SK-N-SH (cell line): Measurements from ENCODE around the gene POTEF. TPM values are rescaled to one million over a fixed set of nuclear protein-coding genes. Genes with fewer than 3 reads are reported as not detected.
"Not testable (repeated sequence)": the region's sequence is repeated elsewhere in the genome, so short reads cannot be mapped to it uniquely, and the experiment has no call there.

Experiments used
- CTCF ChIA-PET: fragments of 300-600, 350-600 bp; formaldehyde crosslinking; extraction: SDS; loops from one replicate; lab custom pipeline; 2021; lab: Yijun Ruan, JAX
- POLR2A ChIA-PET: fragments of 350-600 bp; sonication (Branson Sonifier 250); formaldehyde crosslinking; extraction: SDS; loops from one replicate; lab custom pipeline; 2020; ENCODE audit warnings: antibody characterized with exemption, inconsistent platforms; lab: Yijun Ruan, JAX
- DNase-seq: peaks from one replicate; pipeline ENCODE4 v3.0.0; 2012
- H2AFZ ChIP-seq: fragments of 200-600 bp; sonication (generic); 2 replicates; pipeline ENCODE4 v1.8.1; 2016; ENCODE audit warnings: antibody characterized with exemption, mild to moderate bottlenecking, low read depth
- H3F3A ChIP-seq: fragments of 200-600 bp; sonication (generic); replicated peaks from 2 replicates; pipeline ENCODE3; 2016; ENCODE audit warnings: antibody characterized with exemption, mild to moderate bottlenecking; ENCODE audit not compliant: insufficient read depth
- H3K27ac ChIP-seq, 2 experiments: fragments of 200-500 bp in 1 of 2; fragments of 200-600 bp in 1 of 2; sonication (Bioruptor generic) in 1 of 2; sonication (generic), shearing (Covaris generic) in 1 of 2; 2 replicates each; pipeline versions ENCODE4 v1.5.1 to v1.6.1; 2014 to 2016; ENCODE audit warnings: low read depth in 2 of 2, inconsistent platforms in 1 of 2, low read length in 1 of 2, mild to moderate bottlenecking in 1 of 2, mixed read lengths in 1 of 2
- H3K27me3 ChIP-seq: fragments of 200-600 bp; sonication (generic), shearing (Covaris generic); 2 replicates; pipeline ENCODE4 v1.6.1; 2016; ENCODE audit warnings: mixed run types; ENCODE audit not compliant: insufficient read depth
- H3K36me3 ChIP-seq, 2 experiments: fragments of 200-500 bp in 1 of 2; fragments of 200-600 bp in 1 of 2; sonication (Bioruptor generic) in 1 of 2; sonication (generic) in 1 of 2; replicated peaks in 1 of 2; 2 replicates each; pipeline versions ENCODE3 to v1.5.1; 2014 to 2016; ENCODE audit warnings: low read length in 1 of 2, mild to moderate bottlenecking in 1 of 2; ENCODE audit not compliant: insufficient read depth in 2 of 2, control insufficient read depth in 1 of 2
- H3K4me1 ChIP-seq, 2 experiments: fragments of 200-500 bp in 1 of 2; fragments of 200-600 bp in 1 of 2; sonication (Bioruptor generic) in 1 of 2; sonication (generic), shearing (Covaris generic) in 1 of 2; 2 replicates each; pipeline versions ENCODE4 v1.5.1 to v1.6.1; 2014 to 2016; ENCODE audit warnings: low read depth in 1 of 2, low read length in 1 of 2, mixed run types in 1 of 2; ENCODE audit not compliant: insufficient read depth in 2 of 2, control insufficient read depth in 1 of 2
- H3K4me2 ChIP-seq: fragments of 200-600 bp; sonication (generic), shearing (Covaris generic); 2 replicates; pipeline ENCODE4 v1.6.1; 2017; ENCODE audit warnings: mixed run types
- H3K4me3 ChIP-seq, 2 experiments: fragments of 200-500 bp in 1 of 2; fragments of 200-600 bp in 1 of 2; sonication (Bioruptor generic) in 1 of 2; sonication (generic), shearing (Covaris generic) in 1 of 2; 2 replicates each; pipeline versions ENCODE4 v1.5.1 to v1.8.1; 2014 to 2016; ENCODE audit warnings: low read depth in 2 of 2, inconsistent platforms in 1 of 2, low read length in 1 of 2, mild to moderate bottlenecking in 1 of 2, mixed read lengths in 1 of 2, moderate library complexity in 1 of 2
- H3K79me2 ChIP-seq: fragments of 200-600 bp; sonication (generic); 2 replicates; pipeline ENCODE4 v1.8.1; 2017; ENCODE audit warnings: mild to moderate bottlenecking; ENCODE audit not compliant: insufficient read depth
- H3K9ac ChIP-seq: fragments of 200-600 bp; sonication (generic); 2 replicates; pipeline ENCODE4 v1.6.1; 2017; ENCODE audit warnings: mixed run types
- H3K9me2 ChIP-seq: fragments of 200-600 bp; sonication (generic); 2 replicates; pipeline ENCODE4 v1.6.1; 2017; ENCODE audit warnings: mixed run types
- H3K9me3 ChIP-seq: fragments of 200-600 bp; sonication (generic); 2 replicates; pipeline ENCODE4 v1.6.1; 2017; ENCODE audit warnings: mixed run types, mild to moderate bottlenecking, moderate library complexity
- H4K20me1 ChIP-seq: fragments of 200-600 bp; sonication (generic); 2 replicates; pipeline ENCODE4 v1.6.1; 2017; ENCODE audit warnings: mild to moderate bottlenecking, mixed run types; ENCODE audit not compliant: insufficient read depth
- WGBS: methylation state at CpG from one replicate; pipeline ENCODE4 v1.1.6; 2017; ENCODE audit warnings: low lambda C conversion rate; 5-methylcytosine and 5-hydroxymethylcytosine counted together
- polyA plus RNA-seq, 3 experiments: library from polyadenylated mRNA; depleted of rRNA; stranded (reverse); fragments of >200 nt; gene quantifications; 2 replicates each; pipeline ENCODE4 v1.2.3, GENCODE V29; 2012

Gene POTEF
- polyA plus RNA-seq, 1 of the 3 experiments (the other 2 are of a cell fraction) = not detected

GRCh38 chr2:130142396-130143265 is 13.6 kb upstream of the POTEF start:
- H3K9ac ChIP-seq, CTCF ChIA-PET, H3K27me3 ChIP-seq: not testable (repeated sequence)

GRCh38 chr2:130141645-130142370 is 12.8 kb upstream of the POTEF start:
- H3K9me3 ChIP-seq, CTCF ChIA-PET, H3K4me2 ChIP-seq, DNase-seq, POLR2A ChIA-PET, H3K4me3 ChIP-seq, H2AFZ ChIP-seq, H3K27ac ChIP-seq, H3K9ac ChIP-seq, H3K27me3 ChIP-seq, H3K79me2 ChIP-seq, H3K9me2 ChIP-seq, H4K20me1 ChIP-seq, H3F3A ChIP-seq, H3K36me3 ChIP-seq: not testable (repeated sequence)
- H3K4me1 ChIP-seq = peaks cover 0 to 27% of the 10 kb centered on the region in 2 experiments; a peak in 1 of 4 replicates
- 100% methylated on average over 1 of the region's 22 CpGs for WGBS

More at GRCh38 chr2:130142396-130143265, 13.6 kb upstream of the POTEF start:
- H3K9me2 ChIP-seq, DNase-seq, H3K79me2 ChIP-seq, H3K9me3 ChIP-seq, H3F3A ChIP-seq, H3K4me2 ChIP-seq, H3K36me3 ChIP-seq, POLR2A ChIA-PET, H3K4me3 ChIP-seq, H2AFZ ChIP-seq, H3K27ac ChIP-seq, H4K20me1 ChIP-seq: not testable (repeated sequence)
- H3K4me1 ChIP-seq = peaks cover 0 to 27% of the 10 kb centered on the region in 2 experiments; a peak in 1 of 4 replicates
- WGBS = 75% methylated on average over 4 of the region's 13 CpGs

DNA sequence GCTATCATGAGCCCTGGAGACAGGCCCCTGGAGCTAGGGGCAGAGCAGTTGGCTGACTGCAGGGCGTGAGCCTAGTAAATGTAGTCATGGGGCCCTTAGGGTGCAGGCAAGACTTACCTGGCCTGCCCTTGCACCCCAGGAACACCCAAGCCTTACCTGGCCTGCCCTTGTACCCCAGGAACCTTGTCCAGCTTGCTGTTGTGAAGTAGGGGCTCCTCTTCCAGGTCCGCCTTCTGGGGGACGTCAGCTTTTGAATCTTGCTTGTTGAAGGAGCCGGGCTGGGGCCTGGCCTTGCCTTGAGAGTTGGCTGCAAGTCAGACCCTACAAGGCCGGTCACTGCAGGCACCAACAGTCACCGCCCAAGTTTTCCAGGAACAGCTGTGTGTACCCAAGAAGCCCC is 12.0 kb upstream of the POTEF start:
- H3K27ac ChIP-seq, H3K9ac ChIP-seq, CTCF ChIA-PET, H2AFZ ChIP-seq, POLR2A ChIA-PET, H3K79me2 ChIP-seq, H3K27me3 ChIP-seq, H3K9me3 ChIP-seq, H4K20me1 ChIP-seq, H3F3A ChIP-seq, H3K36me3 ChIP-seq, H3K4me3 ChIP-seq, H3K4me2 ChIP-seq, H3K9me2 ChIP-seq, DNase-seq: not testable (repeated sequence)
- H3K4me1 ChIP-seq = peaks cover 0 to 31% of the 10 kb centered on the region in 2 experiments; a peak in 1 of 4 replicates
- 100% methylated on average over 3 of the region's 6 CpGs for WGBS

DNA sequence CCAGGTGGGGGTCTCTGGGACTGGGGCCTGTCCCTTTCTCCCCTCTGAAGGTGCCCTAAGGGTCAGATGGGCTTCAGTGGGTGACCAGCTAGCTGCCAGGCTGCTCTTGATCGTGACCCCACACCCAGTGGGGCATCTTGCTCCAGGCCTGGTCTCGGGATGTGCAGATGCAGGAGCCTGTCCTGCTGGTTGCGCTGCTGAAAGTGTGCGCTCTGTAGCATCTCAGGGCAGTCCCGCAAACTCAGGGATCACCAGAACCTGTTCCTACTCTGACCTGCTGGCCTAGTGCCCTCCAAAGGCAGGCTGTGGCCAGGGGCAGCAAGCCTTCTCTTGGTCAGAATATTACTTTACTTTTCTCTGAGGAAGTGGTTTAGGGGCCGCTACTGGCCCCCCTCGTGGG is 11.5 kb upstream of the POTEF start:
- H3K4me2 ChIP-seq, H3K27me3 ChIP-seq, DNase-seq, POLR2A ChIA-PET, H3K36me3 ChIP-seq, H3K27ac ChIP-seq, H2AFZ ChIP-seq, H4K20me1 ChIP-seq, H3K4me3 ChIP-seq, H3K79me2 ChIP-seq, H3F3A ChIP-seq, CTCF ChIA-PET, H3K9me3 ChIP-seq, H3K9ac ChIP-seq, H3K9me2 ChIP-seq: not testable (repeated sequence)
- H3K4me1 ChIP-seq = peaks cover 0 to 36% of the 10 kb centered on the region in 2 experiments; a peak in 1 of 4 replicates
- WGBS = no CpG with 5 or more reads among the region's 7 CpGs

DNA sequence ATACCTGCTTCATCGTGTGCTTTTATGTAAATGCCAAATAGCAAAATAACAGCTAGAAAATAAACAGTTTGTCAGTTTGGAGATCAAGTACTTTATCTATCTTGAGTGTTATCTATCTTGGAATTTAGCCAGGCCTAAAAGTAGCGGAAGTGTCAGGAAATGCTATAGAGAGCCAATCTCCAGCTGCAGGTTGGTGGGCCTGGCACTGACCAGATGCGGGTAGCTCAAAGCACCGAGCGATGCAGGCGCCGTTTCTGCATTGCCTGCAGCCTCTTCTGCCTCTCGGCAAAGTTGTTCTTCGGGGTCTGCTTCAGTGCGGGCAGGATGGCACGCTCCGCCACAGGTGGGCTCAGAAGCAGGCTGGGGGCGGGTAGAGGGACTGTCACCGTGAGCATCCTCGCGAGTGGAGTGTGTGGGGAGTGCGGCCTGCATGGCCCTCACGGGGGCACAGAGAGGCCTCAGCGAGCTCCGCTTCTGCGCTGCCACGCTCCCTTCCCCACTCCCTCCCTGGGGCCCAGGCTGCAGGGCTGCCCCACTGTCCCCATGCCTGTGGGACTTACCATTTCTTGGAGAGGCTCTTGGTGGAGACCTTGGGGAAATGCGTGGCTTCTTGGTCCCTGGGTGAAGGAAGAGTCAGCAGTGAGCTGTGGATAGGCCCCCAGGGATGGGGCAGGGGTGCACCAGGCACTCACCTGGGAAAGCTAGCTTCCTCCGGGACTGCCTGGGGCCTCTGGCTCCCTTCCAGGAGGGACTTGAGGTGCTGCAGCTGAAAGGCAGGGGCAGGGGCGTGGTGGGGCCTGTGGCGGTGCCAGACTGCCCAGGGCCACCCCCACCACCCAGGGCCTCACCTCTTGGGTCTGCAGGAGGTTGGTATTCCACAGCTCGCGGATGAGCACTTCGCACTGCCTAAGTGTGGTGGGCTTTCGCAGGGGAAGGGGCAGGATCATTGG is 10.6 kb upstream of the POTEF start:
- H3K79me2 ChIP-seq, H2AFZ ChIP-seq, H3F3A ChIP-seq, H3K9me2 ChIP-seq, H3K4me2 ChIP-seq, H3K4me3 ChIP-seq, H3K36me3 ChIP-seq, H3K9ac ChIP-seq, H3K9me3 ChIP-seq, POLR2A ChIA-PET, H4K20me1 ChIP-seq, H3K27me3 ChIP-seq: not testable (repeated sequence)
- CTCF ChIA-PET = interaction anchor here (0.9 to 1.0 kb wide), 2 partner anchors 42 to 192 kb away, joined by 3 read pairs; partner anchors contain the start of genes MZT2B and SMPD4
- peak; percentile 66 for DNase-seq
- 75% methylated on average over 19 of the region's 30 CpGs for WGBS
- Histone ChIP-seq H3K27ac (peak overlapping the region in 1 of 2 experiments; percentile 87; a peak in 2 of 4 replicates), H3K4me1 (peaks cover 0 to 37% of the 10 kb centered on the region in 2 experiments; a peak in 1 of 4 replicates)
